Neural cell (in vitro differentiated cells): Measurements from ENCODE around the gene ZIC1. TPM values are rescaled to one million over a fixed set of nuclear protein-coding genes. Genes with fewer than 3 reads are reported as not detected.
A peak's percentile ranks its signal among the peaks of the same experiment; 100 is the strongest.

Source experiments
- H2AFZ ChIP-seq: fragments of 200-600, 300-800 bp; sonication (generic), shearing (Covaris generic); 2 replicates; pipeline ENCODE4 v1.6.0; 2014; ENCODE audit warnings: low read depth, mild to moderate bottlenecking, antibody characterized with exemption, low read length, moderate library complexity
- H3F3A ChIP-seq: fragments of 200-600 bp; shearing (Covaris generic); 2 replicates; pipeline ENCODE4 v1.6.1; 2016; ENCODE audit warnings: mild to moderate bottlenecking, moderate library complexity, mixed read lengths, antibody characterized with exemption, low read length; ENCODE audit not compliant: insufficient read depth, poor library complexity, severe bottlenecking
- H3K27ac ChIP-seq: fragments of 200-600, 300-800 bp; sonication (generic), shearing (Covaris generic); 2 replicates; pipeline ENCODE4 v1.5.1; 2014; ENCODE audit warnings: mild to moderate bottlenecking, low read length, moderate library complexity
- H3K27me3 ChIP-seq: fragments of 300-800, 200-600 bp; sonication (generic), shearing (Covaris generic); 2 replicates; pipeline ENCODE4 v1.6.0; 2014; ENCODE audit warnings: mild to moderate bottlenecking, low read depth, low read length, moderate library complexity; ENCODE audit not compliant: insufficient read depth
- H3K36me3 ChIP-seq: fragments of 300-800, 200-600 bp; sonication (generic), shearing (Covaris generic); 2 replicates; pipeline ENCODE4 v1.5.1; 2014; ENCODE audit warnings: mild to moderate bottlenecking, antibody characterized with exemption, low read length, moderate library complexity; ENCODE audit not compliant: insufficient read depth
- H3K4me2 ChIP-seq: fragments of 300-800, 200-600 bp; sonication (generic), shearing (Covaris generic); 2 replicates; pipeline ENCODE4 v1.6.0; 2014; ENCODE audit warnings: mild to moderate bottlenecking, low read length
- H3K4me3 ChIP-seq: fragments of 300-800, 200-600 bp; sonication (generic), shearing (Covaris generic); 2 replicates; pipeline ENCODE4 v1.5.1; 2014; ENCODE audit warnings: mild to moderate bottlenecking, low read length, moderate library complexity
- H3K79me2 ChIP-seq: fragments of 200-600 bp; shearing (Covaris generic); replicated peaks from 2 replicates; pipeline ENCODE4 v1.6.0; 2014; ENCODE audit warnings: mild to moderate bottlenecking, low read length, moderate library complexity; ENCODE audit not compliant: insufficient read depth
- H3K9ac ChIP-seq: fragments of 300-800, 200-600 bp; sonication (generic), shearing (Covaris generic); 2 replicates; pipeline ENCODE4 v1.6.1; 2016; ENCODE audit warnings: mild to moderate bottlenecking, low read length, mixed read lengths
- H3K9me2 ChIP-seq: fragments of 200-600 bp; shearing (Covaris generic); 2 replicates; pipeline ENCODE4 v1.6.1; 2016; ENCODE audit warnings: mild to moderate bottlenecking, low read length, mixed read lengths; ENCODE audit not compliant: insufficient read depth
- H3K9me3 ChIP-seq: fragments of 200-600, 300-800 bp; sonication (generic), shearing (Covaris generic); 2 replicates; pipeline ENCODE4 v1.6.1; 2016; ENCODE audit warnings: mild to moderate bottlenecking, mixed run types, low read length, moderate library complexity, mixed read lengths
- H4K20me1 ChIP-seq: fragments of 200-600 bp; shearing (Covaris generic); 2 replicates; pipeline ENCODE4 v1.6.1; 2016; ENCODE audit warnings: mild to moderate bottlenecking, mixed run types; ENCODE audit not compliant: insufficient read depth
- CTCF ChIP-seq: fragments of 450-650 bp; IDR thresholded peaks from 2 replicates; pipeline ENCODE4 v1.5.1; 2014; ENCODE audit warnings: antibody characterized with exemption, mild to moderate bottlenecking, moderate library complexity; ENCODE audit not compliant: poor library complexity, severe bottlenecking
- EP300 ChIP-seq: fragments of 450-650 bp; conservative IDR thresholded peaks from 2 replicates; pipeline ENCODE4 v1.6.1; 2014; ENCODE audit warnings: antibody characterized with exemption, mild to moderate bottlenecking, moderate library complexity; ENCODE audit not compliant: poor library complexity, severe bottlenecking
- EZH2 ChIP-seq: fragments of 200-600, 300-800 bp; shearing (Covaris generic), sonication (generic); IDR thresholded peaks from 2 replicates; pipeline ENCODE4 v1.6.1; 2014; ENCODE audit warnings: antibody characterized with exemption, low read length, borderline replicate concordance, mild to moderate bottlenecking; ENCODE audit not compliant: insufficient read depth, poor library complexity, severe bottlenecking
- MXI1 ChIP-seq: fragments of 450-650 bp; conservative IDR thresholded peaks from 2 replicates; pipeline ENCODE4 v1.6.1; 2014; ENCODE audit warnings: antibody characterized with exemption, mild to moderate bottlenecking; ENCODE audit not compliant: poor library complexity, severe bottlenecking
- POLR2AphosphoS5 ChIP-seq: IDR thresholded peaks from 2 replicates; pipeline ENCODE4 v1.6.1; 2012
- RAD21 ChIP-seq: fragments of 450-650 bp; conservative IDR thresholded peaks from 2 replicates; pipeline ENCODE4 v1.6.1; 2014; ENCODE audit warnings: antibody characterized with exemption, mild to moderate bottlenecking, moderate library complexity
- REST ChIP-seq: IDR thresholded peaks from 2 replicates; pipeline ENCODE4 v1.6.1; 2012; ENCODE audit warnings: borderline replicate concordance
- SMC3 ChIP-seq: fragments of 450-650 bp; conservative IDR thresholded peaks from 2 replicates; pipeline ENCODE4 v1.6.1; 2014; ENCODE audit warnings: antibody characterized with exemption, mild to moderate bottlenecking, moderate library complexity; ENCODE audit not compliant: poor library complexity
- TAF1 ChIP-seq: IDR thresholded peaks from 2 replicates; pipeline ENCODE4 v1.6.1; 2012; ENCODE audit warnings: low read depth
- polyA plus RNA-seq: library from polyadenylated mRNA; depleted of rRNA; stranded (reverse); fragments of >200 nt; gene quantifications from 2 replicates; pipeline ENCODE4 v1.2.3, GENCODE V29; 2014

The ZIC1 gene
- polyA plus RNA-seq, 1 donor from 2014 or later = 183 TPM

- H3F3A ChIP-seq = peaks cover 10% of the 10 kb centered on the region
- H3K79me2 ChIP-seq = peaks cover 99% of the 10 kb centered on the region
- H3K9me3 ChIP-seq = no peaks in the 10 kb centered on the region
- no peaks in the 10 kb centered on the region for H4K20me1 ChIP-seq
- no peaks in the 10 kb centered on the region for H3K9me2 ChIP-seq
- TF ChIP-seq REST (peak; percentile 18), POLR2AphosphoS5 (peak; percentile 50), RAD21 (no peak), EP300 (no peak)
- H3K27me3 ChIP-seq = peaks cover 13% of the 10 kb centered on the region
- peak overlapping the region; percentile 92 for H3K4me3 ChIP-seq
- H3K9ac ChIP-seq = peak overlapping the region; percentile 59
- no peak overlapping the region for H2AFZ ChIP-seq
- H3K4me2 ChIP-seq = peak overlapping the region; percentile 83
- H3K27ac ChIP-seq = peak overlapping the region; percentile 67
- no peaks in the 10 kb centered on the region for H3K36me3 ChIP-seq
Measured at GRCh38 chr3:147415286-147415685, 6.1 kb downstream of the ZIC1 start.

GRCh38 chr3:147415874-147416273, 6.7 kb downstream of the ZIC1 start:
- no peaks in the 10 kb centered on the region for H4K20me1 ChIP-seq
- peaks cover 10% of the 10 kb centered on the region for H3F3A ChIP-seq
- H3K4me3 ChIP-seq = peak overlapping the region; percentile 92
- peaks cover 99% of the 10 kb centered on the region for H3K79me2 ChIP-seq
- H2AFZ ChIP-seq = no peak overlapping the region
- no peaks in the 10 kb centered on the region for H3K36me3 ChIP-seq
- no peaks in the 10 kb centered on the region for H3K9me2 ChIP-seq
- H3K4me2 ChIP-seq = peak overlapping the region; percentile 83
- TF ChIP-seq RAD21 (peak; percentile 43), CTCF (peak; percentile 59), POLR2AphosphoS5 (no peak), SMC3 (peak; percentile 55)
- H3K9ac ChIP-seq = peak overlapping the region; percentile 59
- H3K9me3 ChIP-seq = no peaks in the 10 kb centered on the region
- peak overlapping the region; percentile 67 for H3K27ac ChIP-seq
- H3K27me3 ChIP-seq = peaks cover 19% of the 10 kb centered on the region

GRCh38 chr3:147416931-147417330, 7.8 kb downstream of the ZIC1 start:
- H3K36me3 ChIP-seq = no peaks in the 10 kb centered on the region
- H4K20me1 ChIP-seq = no peaks in the 10 kb centered on the region
- peaks cover 10% of the 10 kb centered on the region for H3F3A ChIP-seq
- peak overlapping the region; percentile 92 for H3K4me3 ChIP-seq
- no peak overlapping the region for H3K27ac ChIP-seq
- H3K4me2 ChIP-seq = no peak overlapping the region
- TF ChIP-seq RAD21 (no peak), MXI1 (no peak), TAF1 (no peak), EP300 (no peak), REST (no peak), CTCF (no peak), SMC3 (no peak), EZH2 (no peak)
- H3K9ac ChIP-seq = no peak overlapping the region
- H3K27me3 ChIP-seq = peaks cover 30% of the 10 kb centered on the region
- no peaks in the 10 kb centered on the region for H3K9me3 ChIP-seq
- no peak overlapping the region for H2AFZ ChIP-seq
- H3K79me2 ChIP-seq = peaks cover 99% of the 10 kb centered on the region
- H3K9me2 ChIP-seq = no peaks in the 10 kb centered on the region
